ENCODE data around the gene PCDHGB3. TPM values are rescaled to one million over a fixed set of nuclear protein-coding genes. Genes with fewer than 3 reads are reported as not detected.
"Not testable (repeated sequence)": the region's sequence is repeated elsewhere in the genome, so short reads cannot be mapped to it uniquely, and the experiment has no call there.

PCDHGB3 gene
- total RNA-seq, 2 experiments from 2014 or later: 0.17 to 0.19 TPM

DNA sequence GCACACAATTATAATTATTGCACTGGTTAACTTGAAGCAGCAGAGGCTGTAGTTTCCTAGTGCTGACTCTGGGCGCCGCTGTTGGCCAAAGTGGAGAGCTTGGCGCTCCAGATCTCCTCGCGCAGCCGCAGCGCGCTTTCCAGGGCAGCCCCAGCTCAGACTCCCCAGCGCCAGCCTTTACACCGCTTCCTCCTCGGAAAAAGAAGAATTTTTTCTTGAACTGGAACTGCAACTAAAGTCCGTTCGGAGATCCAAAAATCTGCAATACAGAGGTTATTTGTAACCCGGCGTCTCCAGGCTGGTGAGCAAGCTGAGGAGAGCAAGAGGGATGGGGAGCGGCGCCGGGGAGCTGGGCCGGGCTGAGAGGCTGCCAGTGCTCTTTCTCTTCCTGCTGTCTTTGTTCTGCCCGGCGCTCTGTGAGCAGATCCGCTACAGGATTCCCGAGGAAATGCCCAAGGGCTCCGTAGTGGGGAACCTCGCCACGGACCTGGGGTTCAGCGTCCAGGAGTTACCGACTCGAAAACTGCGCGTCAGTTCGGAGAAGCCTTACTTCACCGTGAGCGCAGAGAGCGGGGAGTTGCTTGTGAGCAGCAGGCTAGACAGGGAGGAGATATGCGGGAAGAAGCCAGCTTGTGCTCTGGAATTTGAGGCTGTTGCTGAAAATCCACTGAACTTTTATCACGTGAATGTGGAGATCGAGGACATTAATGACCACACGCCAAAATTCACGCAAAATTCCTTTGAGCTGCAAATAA, 17.7 kb downstream of the PCDHGB3 start, which contains the start of gene PCDHGB4:
PCDHGB4 (plus strand) TSS at position 142 of the 755 bp plus-strand sequence; CDS start at position 329, 187 bp downstream.
- POLR2A ChIA-PET: not testable (repeated sequence)
- CTCF ChIA-PET: interaction anchor here (1.0 kb wide), 1 partner anchor 43 kb away, joined by 4 read pairs; the partner anchor contains the start of gene PCDHGA12

DNA sequence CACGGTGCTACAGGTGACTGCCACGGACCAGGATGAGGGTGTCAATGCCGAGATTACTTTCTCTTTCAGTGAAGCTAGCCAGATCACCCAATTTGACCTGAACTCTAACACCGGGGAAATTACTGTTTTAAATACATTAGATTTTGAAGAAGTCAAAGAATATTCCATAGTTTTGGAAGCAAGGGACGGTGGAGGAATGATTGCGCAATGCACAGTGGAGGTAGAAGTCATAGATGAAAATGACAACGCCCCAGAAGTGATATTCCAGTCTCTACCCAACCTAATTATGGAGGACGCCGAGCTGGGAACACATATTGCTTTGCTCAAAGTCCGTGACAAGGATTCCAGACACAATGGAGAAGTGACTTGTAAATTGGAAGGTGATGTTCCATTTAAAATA, 18.6 kb downstream of the PCDHGB3 start:
- POLR2A ChIA-PET: no interaction called here
- CTCF ChIA-PET: no interaction called here

DNA sequence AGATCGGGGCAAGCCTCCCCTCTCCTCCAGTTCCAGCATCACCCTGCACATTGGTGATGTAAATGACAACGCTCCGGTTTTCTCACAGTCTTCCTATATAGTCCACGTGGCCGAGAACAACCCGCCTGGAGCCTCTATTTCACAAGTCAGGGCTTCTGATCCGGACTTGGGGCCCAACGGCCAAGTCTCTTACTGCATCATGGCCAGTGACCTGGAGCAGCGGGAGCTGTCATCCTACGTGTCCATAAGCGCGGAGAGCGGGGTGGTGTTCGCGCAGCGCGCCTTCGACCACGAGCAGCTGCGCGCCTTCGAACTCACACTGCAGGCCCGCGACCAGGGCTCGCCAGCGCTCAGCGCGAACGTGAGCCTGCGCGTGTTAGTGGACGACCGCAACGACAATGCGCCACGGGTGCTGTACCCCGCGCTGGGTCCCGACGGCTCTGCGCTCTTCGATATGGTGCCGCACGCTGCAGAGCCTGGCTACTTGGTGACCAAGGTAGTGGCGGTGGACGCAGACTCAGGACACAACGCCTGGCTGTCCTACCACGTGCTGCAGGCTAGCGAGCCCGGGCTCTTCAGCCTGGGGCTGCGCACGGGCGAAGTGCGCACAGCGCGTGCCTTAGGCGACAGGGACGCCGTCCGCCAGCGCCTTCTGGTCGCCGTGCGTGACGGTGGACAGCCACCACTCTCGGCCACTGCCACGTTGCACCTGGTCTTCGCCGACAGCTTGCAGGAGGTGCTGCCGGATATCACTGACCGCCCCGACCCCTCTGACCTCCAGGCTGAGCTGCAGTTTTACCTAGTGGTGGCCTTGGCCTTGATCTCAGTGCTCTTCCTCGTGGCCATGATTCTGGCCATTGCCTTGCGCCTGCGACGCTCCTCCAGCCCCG, 19.4 kb downstream of the PCDHGB3 start:
- CTCF ChIA-PET: interaction anchor here (1.1 kb wide), 1 partner anchor 132 kb away, joined by 3 read pairs; no protein-coding TSS in a partner anchor
- POLR2A ChIA-PET: no interaction called here

DNA sequence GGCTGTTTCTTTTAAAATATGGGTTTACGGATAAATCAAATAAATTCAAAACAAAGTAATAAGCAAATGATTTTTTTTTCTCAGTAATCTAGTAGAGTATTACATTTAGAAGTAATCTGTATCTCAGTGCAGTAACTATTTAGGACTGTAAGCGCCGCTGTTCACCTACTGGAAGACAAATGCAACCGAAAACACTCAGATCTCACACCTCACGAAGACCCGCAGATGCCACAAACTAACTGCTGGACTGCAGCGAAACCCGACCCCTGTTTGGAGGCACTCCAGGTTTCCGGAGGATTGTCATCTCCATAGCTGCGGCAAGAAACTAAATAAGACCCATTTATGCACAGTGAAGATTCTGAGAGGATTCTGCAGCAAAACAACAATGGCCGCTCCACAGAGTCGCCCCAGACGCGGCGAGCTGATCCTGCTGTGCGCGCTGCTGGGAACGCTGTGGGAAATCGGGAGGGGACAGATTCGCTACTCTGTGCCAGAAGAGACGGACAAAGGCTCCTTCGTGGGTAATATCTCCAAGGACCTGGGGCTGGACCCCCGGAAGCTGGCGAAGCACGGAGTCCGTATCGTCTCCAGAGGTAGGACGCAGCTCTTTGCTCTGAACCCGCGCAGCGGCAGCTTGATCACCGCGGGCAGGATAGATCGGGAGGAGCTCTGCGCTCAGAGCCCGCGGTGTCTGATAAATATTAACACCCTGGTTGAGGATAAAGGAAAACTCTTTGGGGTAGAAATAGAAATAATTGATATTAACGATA, 22.6 kb downstream of the PCDHGB3 start, which contains the start of gene PCDHGA8:
PCDHGA8 (plus strand) TSS at position 205 of the 770 bp plus-strand sequence; CDS start at position 386, 181 bp downstream.
- POLR2A ChIA-PET: no interaction called here

DNA sequence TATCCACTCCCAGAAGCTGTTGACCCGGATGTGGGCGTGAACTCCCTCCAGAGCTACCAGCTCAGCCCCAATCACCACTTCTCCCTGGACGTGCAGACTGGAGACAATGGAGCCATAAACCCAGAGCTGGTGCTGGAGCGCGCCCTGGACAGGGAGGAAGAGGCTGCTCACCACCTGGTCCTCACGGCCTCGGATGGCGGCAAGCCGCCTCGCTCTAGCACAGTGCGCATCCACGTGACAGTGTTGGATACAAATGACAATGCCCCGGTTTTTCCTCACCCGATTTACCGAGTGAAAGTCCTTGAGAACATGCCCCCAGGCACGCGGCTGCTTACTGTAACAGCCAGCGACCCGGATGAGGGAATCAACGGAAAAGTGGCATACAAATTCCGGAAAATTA, 23.2 kb downstream of the PCDHGB3 start:
- POLR2A ChIA-PET: no interaction called here
- CTCF ChIA-PET: no interaction called here

More for the DNA sequence above, 22.6 kb downstream of the PCDHGB3 start, which contains the start of gene PCDHGA8:
- CTCF ChIA-PET: no interaction called here

DNA sequence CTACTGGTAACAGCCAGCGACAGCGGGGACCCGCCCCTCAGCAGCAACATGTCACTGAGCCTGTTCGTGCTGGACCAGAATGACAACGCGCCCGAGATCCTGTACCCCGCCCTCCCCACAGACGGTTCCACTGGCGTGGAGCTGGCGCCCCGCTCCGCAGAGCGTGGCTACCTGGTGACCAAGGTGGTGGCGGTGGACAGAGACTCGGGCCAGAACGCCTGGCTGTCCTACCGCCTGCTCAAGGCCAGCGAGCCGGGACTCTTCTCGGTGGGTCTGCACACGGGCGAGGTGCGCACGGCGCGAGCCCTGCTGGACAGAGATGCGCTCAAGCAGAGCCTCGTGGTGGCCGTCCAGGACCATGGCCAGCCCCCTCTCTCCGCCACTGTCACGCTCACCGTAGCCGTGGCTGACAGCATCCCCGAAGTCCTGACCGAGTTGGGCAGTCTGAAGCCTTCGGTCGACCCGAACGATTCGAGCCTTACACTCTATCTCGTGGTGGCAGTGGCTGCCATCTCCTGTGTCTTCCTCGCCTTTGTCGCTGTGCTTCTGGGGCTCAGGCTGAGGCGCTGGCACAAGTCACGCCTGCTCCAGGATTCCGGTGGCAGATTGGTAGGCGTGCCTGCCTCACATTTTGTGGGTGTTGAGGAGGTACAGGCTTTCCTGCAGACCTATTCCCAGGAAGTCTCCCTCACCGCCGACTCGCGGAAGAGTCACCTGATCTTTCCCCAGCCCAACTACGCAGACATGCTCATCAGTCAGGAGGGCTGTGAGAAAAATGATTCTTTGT, 24.6 kb downstream of the PCDHGB3 start:
- POLR2A ChIA-PET, CTCF ChIA-PET: not testable (repeated sequence)

DNA sequence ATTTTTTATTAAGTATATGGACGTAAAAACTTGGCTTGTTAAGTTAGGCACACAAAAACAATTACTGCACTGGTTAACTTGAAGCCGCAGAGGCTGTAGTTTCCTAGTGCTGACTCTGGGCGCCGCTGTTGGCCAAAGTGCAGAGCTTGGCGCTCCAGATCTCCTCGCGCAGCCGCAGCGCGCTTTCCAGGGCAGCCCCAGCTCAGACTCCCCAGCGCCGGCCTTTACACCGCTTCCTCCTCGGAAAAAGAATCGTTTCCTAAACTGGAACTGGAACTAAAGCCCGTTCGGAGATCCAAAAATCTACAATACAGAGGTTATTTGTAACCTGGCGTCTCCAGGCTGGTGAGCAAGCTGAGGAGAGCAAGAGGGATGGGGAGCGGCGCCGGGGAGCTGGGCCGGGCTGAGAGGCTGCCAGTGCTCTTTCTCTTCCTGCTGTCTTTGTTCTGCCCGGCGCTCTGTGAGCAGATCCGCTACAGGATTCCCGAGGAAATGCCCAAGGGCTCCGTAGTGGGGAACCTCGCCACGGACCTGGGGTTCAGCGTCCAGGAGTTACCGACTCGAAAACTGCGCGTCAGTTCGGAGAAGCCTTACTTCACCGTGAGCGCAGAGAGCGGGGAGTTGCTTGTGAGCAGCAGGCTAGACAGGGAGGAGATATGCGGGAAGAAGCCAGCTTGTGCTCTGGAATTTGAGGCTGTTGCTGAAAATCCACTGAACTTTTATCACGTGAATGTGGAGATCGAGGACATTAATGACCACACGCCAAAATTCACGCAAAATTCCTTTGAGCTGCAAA, 27.9 kb downstream of the PCDHGB3 start, which contains the start of gene PCDHGB5:
PCDHGB5 (plus strand) TSS at position 192 of the 796 bp plus-strand sequence; CDS start at position 373, 181 bp downstream.
- CTCF ChIA-PET: interaction anchor here (0.6 to 1.3 kb wide), 3 partner anchors 37 to 126 kb away, joined by 3 to 4 read pairs (median 3); no protein-coding TSS in a partner anchor
- POLR2A ChIA-PET: not testable (repeated sequence)

DNA sequence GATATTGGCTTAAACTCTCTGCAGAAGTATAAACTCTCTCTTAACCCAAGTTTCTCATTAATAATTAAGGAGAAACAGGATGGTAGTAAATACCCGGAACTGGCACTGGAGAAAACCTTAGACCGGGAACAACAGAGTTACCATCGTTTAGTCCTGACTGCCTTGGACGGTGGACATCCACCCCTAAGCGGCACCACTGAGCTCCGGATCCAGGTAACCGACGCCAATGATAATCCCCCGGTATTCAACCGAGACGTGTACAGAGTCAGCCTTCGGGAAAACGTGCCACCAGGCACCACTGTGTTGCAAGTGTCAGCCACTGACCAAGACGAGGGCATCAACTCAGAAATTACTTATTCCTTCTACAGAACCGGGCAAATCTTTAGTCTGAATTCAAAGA, 28.6 kb downstream of the PCDHGB3 start:
- CTCF ChIA-PET: no interaction called here
- POLR2A ChIA-PET: no interaction called here

DNA sequence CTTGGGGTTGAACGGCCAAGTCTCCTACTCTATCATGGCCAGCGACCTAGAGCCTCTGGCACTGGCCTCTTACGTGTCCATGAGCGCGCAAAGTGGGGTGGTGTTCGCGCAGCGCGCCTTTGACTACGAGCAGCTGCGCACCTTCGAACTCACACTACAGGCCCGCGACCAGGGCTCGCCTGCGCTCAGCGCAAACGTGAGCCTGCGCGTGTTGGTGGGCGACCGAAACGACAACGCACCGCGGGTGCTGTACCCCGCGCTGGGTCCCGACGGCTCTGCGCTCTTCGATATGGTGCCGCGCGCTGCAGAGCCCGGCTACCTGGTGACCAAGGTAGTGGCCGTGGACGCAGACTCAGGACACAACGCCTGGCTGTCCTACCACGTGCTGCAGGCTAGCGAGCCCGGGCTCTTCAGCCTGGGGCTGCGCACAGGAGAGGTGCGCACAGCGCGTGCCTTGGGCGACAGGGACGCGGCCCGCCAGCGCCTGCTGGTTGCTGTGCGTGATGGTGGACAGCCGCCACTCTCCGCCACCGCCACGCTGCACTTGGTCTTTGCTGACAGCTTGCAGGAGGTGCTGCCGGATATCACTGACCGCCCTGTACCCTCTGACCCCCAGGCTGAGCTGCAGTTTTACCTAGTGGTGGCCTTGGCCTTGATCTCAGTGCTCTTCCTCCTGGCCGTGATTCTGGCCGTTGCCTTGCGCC, 29.7 kb downstream of the PCDHGB3 start:
- POLR2A ChIA-PET: no interaction called here
- CTCF ChIA-PET: no interaction called here

DNA sequence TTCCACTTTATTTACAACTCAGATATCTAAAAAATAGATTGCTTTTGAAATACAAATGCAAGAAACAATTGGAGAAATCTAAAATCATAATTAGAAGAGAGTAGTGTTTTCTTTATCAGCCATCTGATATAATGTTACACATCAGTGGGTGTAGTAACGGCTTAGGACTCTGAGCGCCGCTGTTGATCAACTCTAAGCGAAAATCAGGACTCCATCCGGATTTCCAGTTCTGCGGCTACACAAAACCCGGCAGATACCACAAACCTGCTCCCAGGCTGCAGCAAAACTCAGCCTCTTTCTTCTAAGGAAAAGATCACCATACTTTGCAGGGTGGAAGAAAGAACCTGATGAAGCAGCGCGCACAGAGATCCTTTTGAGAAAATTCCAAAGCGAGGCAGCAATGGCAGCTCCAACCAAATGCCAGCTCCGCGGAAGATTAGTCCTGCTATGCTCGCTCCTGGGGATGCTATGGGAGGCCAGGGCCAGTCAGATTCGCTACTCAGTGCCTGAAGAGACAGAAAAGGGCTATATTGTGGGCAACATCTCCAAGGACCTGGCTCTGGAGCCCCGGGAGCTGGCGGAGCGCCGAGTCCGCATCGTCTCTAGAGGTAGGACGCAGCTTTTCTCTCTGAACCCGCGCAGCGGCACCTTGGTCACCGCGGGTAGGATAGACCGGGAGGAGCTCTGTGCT, 32.7 kb downstream of the PCDHGB3 start, which contains the start of gene PCDHGA9:
PCDHGA9 (plus strand) TSS at position 226 of the 691 bp plus-strand sequence; CDS start at position 401, 175 bp downstream.
- ChIA-PET CTCF (interaction anchor here (1.1 kb wide), 1 partner anchor 12 kb away, joined by 4 read pairs; no protein-coding TSS in a partner anchor), POLR2A (no interaction called here)

DNA sequence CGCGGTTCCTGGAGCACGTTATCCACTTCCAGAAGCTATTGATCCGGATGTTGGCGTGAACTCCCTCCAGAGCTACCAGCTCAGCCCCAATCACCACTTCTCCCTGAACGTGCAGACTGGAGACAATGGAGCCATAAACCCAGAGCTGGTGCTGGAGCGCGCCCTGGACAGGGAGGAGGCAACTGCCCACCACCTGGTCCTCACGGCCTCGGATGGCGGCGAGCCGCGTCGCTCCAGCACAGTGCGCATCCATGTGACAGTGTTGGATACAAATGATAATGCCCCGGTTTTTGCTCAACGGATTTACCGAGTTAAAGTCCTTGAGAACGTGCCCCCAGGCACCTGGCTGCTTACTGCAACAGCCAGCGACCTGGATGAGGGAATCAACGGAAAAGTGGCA, 33.3 kb downstream of the PCDHGB3 start:
- ChIA-PET POLR2A (no interaction called here), CTCF (interaction anchor here (1.1 kb wide), 1 partner anchor 13 kb away, joined by 4 read pairs; no protein-coding TSS in a partner anchor)

DNA sequence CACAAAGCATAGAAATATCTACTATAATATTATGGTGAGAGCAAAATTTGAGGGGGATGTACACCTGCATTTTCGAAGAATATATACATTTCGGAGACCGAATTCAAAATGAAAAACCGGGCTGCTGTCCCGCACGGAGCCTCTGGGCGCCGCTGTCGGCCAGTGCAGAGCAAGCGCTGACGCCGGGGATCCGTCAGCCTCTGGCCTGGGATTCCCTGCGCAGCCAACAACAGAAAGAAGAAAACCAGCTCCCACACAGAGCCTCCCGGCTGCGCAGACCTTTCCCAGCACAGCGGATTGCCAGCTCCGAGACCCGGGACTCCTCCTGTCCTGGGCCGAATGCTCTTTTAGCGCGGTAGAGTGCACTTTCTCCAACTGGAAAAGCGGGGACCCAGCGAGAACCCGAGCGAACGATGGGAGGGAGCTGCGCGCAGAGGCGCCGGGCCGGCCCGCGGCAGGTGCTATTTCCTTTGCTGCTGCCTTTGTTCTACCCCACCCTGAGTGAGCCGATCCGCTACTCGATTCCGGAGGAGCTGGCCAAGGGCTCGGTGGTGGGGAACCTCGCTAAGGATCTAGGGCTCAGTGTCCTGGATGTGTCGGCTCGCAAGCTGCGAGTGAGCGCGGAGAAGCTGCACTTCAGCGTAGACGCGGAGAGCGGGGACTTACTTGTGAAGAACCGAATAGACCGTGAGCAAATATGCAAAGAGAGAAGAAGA, 37.9 kb downstream of the PCDHGB3 start, which contains the start of gene PCDHGB6:
PCDHGB6 (plus strand) TSS at position 232 of the 716 bp plus-strand sequence; CDS start at position 414, 182 bp downstream.
- CTCF ChIA-PET: interaction anchor here (1.4 kb wide), 1 partner anchor 150 kb away, joined by 4 read pairs; no protein-coding TSS in a partner anchor
- POLR2A ChIA-PET: not testable (repeated sequence)

DNA sequence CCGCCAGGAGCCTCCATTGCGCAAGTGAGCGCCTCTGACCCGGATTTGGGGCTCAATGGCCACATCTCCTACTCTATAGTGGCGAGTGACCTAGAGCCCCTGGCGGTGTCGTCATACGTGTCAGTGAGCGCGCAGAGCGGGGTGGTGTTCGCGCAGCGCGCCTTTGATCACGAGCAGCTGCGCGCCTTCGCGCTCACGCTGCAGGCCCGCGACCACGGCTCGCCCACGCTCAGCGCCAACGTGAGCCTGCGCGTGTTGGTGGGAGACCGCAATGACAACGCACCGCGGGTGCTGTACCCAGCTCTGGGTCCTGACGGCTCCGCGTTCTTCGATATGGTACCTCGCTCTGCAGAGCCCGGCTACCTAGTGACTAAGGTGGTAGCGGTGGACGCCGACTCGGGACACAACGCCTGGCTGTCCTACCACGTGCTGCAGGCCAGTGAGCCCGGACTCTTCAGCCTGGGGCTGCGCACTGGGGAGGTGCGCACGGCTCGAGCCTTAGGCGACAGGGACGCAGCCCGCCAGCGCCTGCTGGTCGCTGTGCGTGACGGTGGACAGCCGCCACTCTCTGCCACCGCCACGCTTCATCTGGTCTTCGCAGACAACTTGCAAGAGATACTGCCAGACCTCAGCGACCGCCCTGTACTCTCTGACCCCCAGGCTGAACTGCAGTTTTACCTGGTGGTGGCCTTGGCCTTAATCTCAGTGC, 39.7 kb downstream of the PCDHGB3 start:
- ChIA-PET POLR2A (interaction anchor here (0.7 kb wide), 1 partner anchor 89 kb away, joined by 8 read pairs; the partner anchor contains the start of gene TAF7), CTCF (no interaction called here)

DNA sequence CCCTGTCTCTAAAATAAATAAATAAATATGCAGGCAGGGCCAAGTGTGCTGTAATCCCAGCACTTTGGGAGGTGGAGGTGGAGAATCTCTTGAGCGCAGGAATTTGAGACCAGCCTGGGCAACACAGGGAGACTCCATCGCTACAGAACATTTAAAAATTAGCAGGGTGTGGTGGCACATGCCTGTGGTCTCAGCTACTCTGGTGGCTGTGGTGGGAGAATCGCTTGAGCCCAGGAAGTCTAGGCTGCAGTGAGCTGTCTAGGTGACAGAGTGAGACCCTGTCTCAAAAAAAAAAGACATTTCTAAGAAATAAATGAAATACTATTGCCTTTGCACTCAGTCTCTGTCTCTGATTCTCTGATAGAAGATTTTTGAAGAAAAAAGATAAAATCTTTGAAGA, 41.5 kb downstream of the PCDHGB3 start:
- CTCF ChIA-PET: no interaction called here
- POLR2A ChIA-PET: no interaction called here
